HUES48 (cell line): Measurements from ENCODE around the gene TERT.

Experiments
- H3K27ac ChIP-seq: one replicate; pipeline ENCODE4 v1.7.0; 2013; ENCODE audit warnings: low read depth, low read length, inconsistent platforms
- H3K27me3 ChIP-seq: 2 replicates; pipeline ENCODE4 v1.6.1; 2013; ENCODE audit warnings: mild to moderate bottlenecking, low read length; ENCODE audit not compliant: control insufficient read depth, insufficient read depth
- H3K36me3 ChIP-seq: 2 replicates; pipeline ENCODE4 v1.6.1; 2013; ENCODE audit warnings: low read length; ENCODE audit not compliant: control insufficient read depth, insufficient read depth
- H3K4me1 ChIP-seq: 2 replicates; pipeline ENCODE4 v1.6.1; 2013; ENCODE audit warnings: mild to moderate bottlenecking, low read length; ENCODE audit not compliant: control insufficient read depth, insufficient read depth
- H3K4me3 ChIP-seq: 2 replicates; pipeline ENCODE4 v1.5.1; 2013; ENCODE audit warnings: mild to moderate bottlenecking, low read depth, low read length
- H3K9ac ChIP-seq: 2 replicates; pipeline ENCODE4 v1.6.1; 2013; ENCODE audit warnings: mild to moderate bottlenecking, low read depth, low read length, moderate library complexity
- H3K9me3 ChIP-seq: 2 replicates; pipeline ENCODE4 v1.6.1; 2013; ENCODE audit warnings: low read length; ENCODE audit not compliant: control insufficient read depth, insufficient read depth

TERT gene

GRCh38 chr5:1315709-1316587 is 21.1 kb upstream of the TERT start:
- H3K9ac ChIP-seq = no peak overlapping the region
- H3K36me3 ChIP-seq = peaks cover 34% of the 10 kb centered on the region
- H3K4me1 ChIP-seq = peaks cover 23% of the 10 kb centered on the region
- peak overlapping the region; percentile 32 for H3K27ac ChIP-seq
- no peaks in the 10 kb centered on the region for H3K27me3 ChIP-seq
- peak overlapping the region; percentile 40; the same call in 1 of the 2 replicates for H3K4me3 ChIP-seq
- H3K9me3 ChIP-seq = no peaks in the 10 kb centered on the region

GRCh38 chr5:1315018-1315708 is 20.3 kb upstream of the TERT start:
- no peak overlapping the region for H3K27ac ChIP-seq
- H3K4me3 ChIP-seq = no peak overlapping the region
- peaks cover 26% of the 10 kb centered on the region for H3K36me3 ChIP-seq
- no peaks in the 10 kb centered on the region for H3K9me3 ChIP-seq
- no peak overlapping the region for H3K9ac ChIP-seq
- H3K4me1 ChIP-seq = peaks cover 23% of the 10 kb centered on the region
- no peaks in the 10 kb centered on the region for H3K27me3 ChIP-seq

- Histone ChIP-seq H3K27ac (no peak overlapping the region), H3K9ac (no peak overlapping the region), H3K4me1 (peaks cover 23% of the 10 kb centered on the region)
Measured at GRCh38 chr5:1314564-1314982, 19.7 kb upstream of the TERT start.

GRCh38 chr5:1312993-1313833 is 18.3 kb upstream of the TERT start:
- Histone ChIP-seq H3K27me3 (no peaks in the 10 kb centered on the region), H3K9me3 (no peaks in the 10 kb centered on the region), H3K4me1 (peaks cover 23% of the 10 kb centered on the region), H3K9ac (no peak overlapping the region), H3K4me3 (no peak overlapping the region), H3K36me3 (peaks cover 7% of the 10 kb centered on the region), H3K27ac (no peak overlapping the region)

More at GRCh38 chr5:1314564-1314982, 19.7 kb upstream of the TERT start:
- Histone ChIP-seq H3K27me3 (no peaks in the 10 kb centered on the region), H3K4me3 (no peak overlapping the region), H3K9me3 (no peaks in the 10 kb centered on the region), H3K36me3 (peaks cover 20% of the 10 kb centered on the region)

- H3K9me3 ChIP-seq = no peaks in the 10 kb centered on the region
- no peaks in the 10 kb centered on the region for H3K36me3 ChIP-seq
- no peak overlapping the region for H3K9ac ChIP-seq
- no peak overlapping the region for H3K27ac ChIP-seq
- peaks cover 23% of the 10 kb centered on the region for H3K4me1 ChIP-seq
- no peak overlapping the region for H3K4me3 ChIP-seq
- H3K27me3 ChIP-seq = no peaks in the 10 kb centered on the region
Measured at GRCh38 chr5:1312206-1312605, 17.3 kb upstream of the TERT start.

- H3K9me3 ChIP-seq = no peaks in the 10 kb centered on the region
- H3K27ac ChIP-seq = no peak overlapping the region
- H3K9ac ChIP-seq = no peak overlapping the region
- no peaks in the 10 kb centered on the region for H3K36me3 ChIP-seq
- H3K4me1 ChIP-seq = peaks cover 20% of the 10 kb centered on the region
- no peaks in the 10 kb centered on the region for H3K27me3 ChIP-seq
- no peak overlapping the region for H3K4me3 ChIP-seq
Measured at GRCh38 chr5:1311439-1312055, 16.7 kb upstream of the TERT start.

- Histone ChIP-seq H3K36me3 (no peaks in the 10 kb centered on the region), H3K27ac (no peak overlapping the region), H3K27me3 (no peaks in the 10 kb centered on the region), H3K9me3 (no peaks in the 10 kb centered on the region), H3K9ac (no peak overlapping the region), H3K4me3 (no peak overlapping the region), H3K4me1 (peaks cover 6% of the 10 kb centered on the region)
Measured at GRCh38 chr5:1310118-1310517, 15.2 kb upstream of the TERT start.

- no peak overlapping the region for H3K9ac ChIP-seq
- H3K9me3 ChIP-seq = no peaks in the 10 kb centered on the region
- no peaks in the 10 kb centered on the region for H3K4me1 ChIP-seq
- H3K27me3 ChIP-seq = no peaks in the 10 kb centered on the region
- H3K4me3 ChIP-seq = no peak overlapping the region
- no peaks in the 10 kb centered on the region for H3K36me3 ChIP-seq
- no peak overlapping the region for H3K27ac ChIP-seq
Measured at GRCh38 chr5:1304033-1304432, 9.2 kb upstream of the TERT start.

- Histone ChIP-seq H3K9me3 (no peaks in the 10 kb centered on the region), H3K4me1 (no peaks in the 10 kb centered on the region), H3K27ac (no peak overlapping the region), H3K4me3 (no peak overlapping the region), H3K27me3 (no peaks in the 10 kb centered on the region), H3K36me3 (no peaks in the 10 kb centered on the region), H3K9ac (no peak overlapping the region)
Measured at GRCh38 chr5:1302258-1302657, 7.4 kb upstream of the TERT start.

- Histone ChIP-seq H3K9me3 (no peaks in the 10 kb centered on the region), H3K9ac (no peak overlapping the region), H3K4me3 (no peak overlapping the region), H3K36me3 (no peaks in the 10 kb centered on the region), H3K27me3 (peaks cover 7% of the 10 kb centered on the region; the same call in 1 of the 2 replicates), H3K4me1 (no peaks in the 10 kb centered on the region), H3K27ac (no peak overlapping the region)
Measured at GRCh38 chr5:1300581-1301083, 5.8 kb upstream of the TERT start.
